ENCODE measurements around the gene PPM1D.

DNA sequence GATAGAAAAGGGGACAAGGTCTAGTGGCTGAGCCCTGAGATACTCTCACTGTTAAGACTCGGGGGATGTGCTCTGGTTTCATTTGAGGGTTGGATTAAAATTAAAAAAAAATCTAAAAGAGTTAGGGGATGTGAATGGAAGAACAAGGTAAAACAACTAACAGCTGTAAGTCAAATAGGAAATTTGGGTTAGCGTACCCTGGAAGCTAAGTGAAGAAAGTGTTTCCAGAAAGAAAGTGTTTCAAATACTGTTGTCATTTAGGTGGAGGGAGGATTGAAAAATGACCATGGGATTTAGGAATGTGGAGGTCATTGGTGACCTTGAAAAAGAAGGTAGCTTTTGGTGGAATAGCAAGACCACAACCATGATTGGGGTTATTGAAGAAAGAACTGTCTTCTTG is 37.7 kb downstream of the PPM1D start:
- TF ChIP-seq, protein P1, sequence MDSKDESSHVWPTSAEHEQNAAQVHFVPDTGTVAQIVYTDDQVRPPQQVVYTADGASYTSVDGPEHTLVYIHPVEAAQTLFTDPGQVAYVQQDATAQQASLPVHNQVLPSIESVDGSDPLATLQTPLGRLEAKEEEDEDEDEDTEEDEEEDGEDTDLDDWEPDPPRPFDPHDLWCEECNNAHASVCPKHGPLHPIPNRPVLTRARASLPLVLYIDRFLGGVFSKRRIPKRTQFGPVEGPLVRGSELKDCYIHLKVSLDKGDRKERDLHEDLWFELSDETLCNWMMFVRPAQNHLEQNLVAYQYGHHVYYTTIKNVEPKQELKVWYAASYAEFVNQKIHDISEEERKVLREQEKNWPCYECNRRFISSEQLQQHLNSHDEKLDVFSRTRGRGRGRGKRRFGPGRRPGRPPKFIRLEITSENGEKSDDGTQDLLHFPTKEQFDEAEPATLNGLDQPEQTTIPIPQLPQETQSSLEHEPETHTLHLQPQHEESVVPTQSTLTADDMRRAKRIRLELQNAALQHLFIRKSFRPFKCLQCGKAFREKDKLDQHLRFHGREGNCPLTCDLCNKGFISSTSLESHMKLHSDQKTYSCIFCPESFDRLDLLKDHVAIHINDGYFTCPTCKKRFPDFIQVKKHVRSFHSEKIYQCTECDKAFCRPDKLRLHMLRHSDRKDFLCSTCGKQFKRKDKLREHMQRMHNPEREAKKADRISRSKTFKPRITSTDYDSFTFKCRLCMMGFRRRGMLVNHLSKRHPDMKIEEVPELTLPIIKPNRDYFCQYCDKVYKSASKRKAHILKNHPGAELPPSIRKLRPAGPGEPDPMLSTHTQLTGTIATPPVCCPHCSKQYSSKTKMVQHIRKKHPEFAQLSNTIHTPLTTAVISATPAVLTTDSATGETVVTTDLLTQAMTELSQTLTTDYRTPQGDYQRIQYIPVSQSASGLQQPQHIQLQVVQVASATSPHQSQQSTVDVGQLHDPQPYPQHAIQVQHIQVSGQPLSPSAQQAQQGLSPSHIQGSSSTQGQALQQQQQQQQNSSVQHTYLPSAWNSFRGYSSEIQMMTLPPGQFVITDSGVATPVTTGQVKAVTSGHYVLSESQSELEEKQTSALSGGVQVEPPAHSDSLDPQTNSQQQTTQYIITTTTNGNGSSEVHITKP (tag by site-specific recombination; IDR thresholded peaks at IDR 0.05): no peak
- TF ChIP-seq ZNF610 (tag by site-specific recombination; IDR thresholded peaks at IDR 0.05; ENCODE audit: borderline replicate concordance) (no peak), ZEB2 (tag by site-specific recombination; IDR thresholded peaks at IDR 0.05) (no peak), REPIN1 (tag by site-specific recombination; IDR thresholded peaks at IDR 0.05; ENCODE audit: low read depth) (no peak), ZNF239 (tag by site-specific recombination; IDR thresholded peaks at IDR 0.05) (no peak), ZNF585B (tag by site-specific recombination; IDR thresholded peaks at IDR 0.05) (no peak)
- TF ChIP-seq, protein P2, sequence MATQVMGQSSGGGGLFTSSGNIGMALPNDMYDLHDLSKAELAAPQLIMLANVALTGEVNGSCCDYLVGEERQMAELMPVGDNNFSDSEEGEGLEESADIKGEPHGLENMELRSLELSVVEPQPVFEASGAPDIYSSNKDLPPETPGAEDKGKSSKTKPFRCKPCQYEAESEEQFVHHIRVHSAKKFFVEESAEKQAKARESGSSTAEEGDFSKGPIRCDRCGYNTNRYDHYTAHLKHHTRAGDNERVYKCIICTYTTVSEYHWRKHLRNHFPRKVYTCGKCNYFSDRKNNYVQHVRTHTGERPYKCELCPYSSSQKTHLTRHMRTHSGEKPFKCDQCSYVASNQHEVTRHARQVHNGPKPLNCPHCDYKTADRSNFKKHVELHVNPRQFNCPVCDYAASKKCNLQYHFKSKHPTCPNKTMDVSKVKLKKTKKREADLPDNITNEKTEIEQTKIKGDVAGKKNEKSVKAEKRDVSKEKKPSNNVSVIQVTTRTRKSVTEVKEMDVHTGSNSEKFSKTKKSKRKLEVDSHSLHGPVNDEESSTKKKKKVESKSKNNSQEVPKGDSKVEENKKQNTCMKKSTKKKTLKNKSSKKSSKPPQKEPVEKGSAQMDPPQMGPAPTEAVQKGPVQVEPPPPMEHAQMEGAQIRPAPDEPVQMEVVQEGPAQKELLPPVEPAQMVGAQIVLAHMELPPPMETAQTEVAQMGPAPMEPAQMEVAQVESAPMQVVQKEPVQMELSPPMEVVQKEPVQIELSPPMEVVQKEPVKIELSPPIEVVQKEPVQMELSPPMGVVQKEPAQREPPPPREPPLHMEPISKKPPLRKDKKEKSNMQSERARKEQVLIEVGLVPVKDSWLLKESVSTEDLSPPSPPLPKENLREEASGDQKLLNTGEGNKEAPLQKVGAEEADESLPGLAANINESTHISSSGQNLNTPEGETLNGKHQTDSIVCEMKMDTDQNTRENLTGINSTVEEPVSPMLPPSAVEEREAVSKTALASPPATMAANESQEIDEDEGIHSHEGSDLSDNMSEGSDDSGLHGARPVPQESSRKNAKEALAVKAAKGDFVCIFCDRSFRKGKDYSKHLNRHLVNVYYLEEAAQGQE (tag by site-specific recombination; IDR thresholded peaks at IDR 0.05): no peak
- TF ChIP-seq, protein P3, sequence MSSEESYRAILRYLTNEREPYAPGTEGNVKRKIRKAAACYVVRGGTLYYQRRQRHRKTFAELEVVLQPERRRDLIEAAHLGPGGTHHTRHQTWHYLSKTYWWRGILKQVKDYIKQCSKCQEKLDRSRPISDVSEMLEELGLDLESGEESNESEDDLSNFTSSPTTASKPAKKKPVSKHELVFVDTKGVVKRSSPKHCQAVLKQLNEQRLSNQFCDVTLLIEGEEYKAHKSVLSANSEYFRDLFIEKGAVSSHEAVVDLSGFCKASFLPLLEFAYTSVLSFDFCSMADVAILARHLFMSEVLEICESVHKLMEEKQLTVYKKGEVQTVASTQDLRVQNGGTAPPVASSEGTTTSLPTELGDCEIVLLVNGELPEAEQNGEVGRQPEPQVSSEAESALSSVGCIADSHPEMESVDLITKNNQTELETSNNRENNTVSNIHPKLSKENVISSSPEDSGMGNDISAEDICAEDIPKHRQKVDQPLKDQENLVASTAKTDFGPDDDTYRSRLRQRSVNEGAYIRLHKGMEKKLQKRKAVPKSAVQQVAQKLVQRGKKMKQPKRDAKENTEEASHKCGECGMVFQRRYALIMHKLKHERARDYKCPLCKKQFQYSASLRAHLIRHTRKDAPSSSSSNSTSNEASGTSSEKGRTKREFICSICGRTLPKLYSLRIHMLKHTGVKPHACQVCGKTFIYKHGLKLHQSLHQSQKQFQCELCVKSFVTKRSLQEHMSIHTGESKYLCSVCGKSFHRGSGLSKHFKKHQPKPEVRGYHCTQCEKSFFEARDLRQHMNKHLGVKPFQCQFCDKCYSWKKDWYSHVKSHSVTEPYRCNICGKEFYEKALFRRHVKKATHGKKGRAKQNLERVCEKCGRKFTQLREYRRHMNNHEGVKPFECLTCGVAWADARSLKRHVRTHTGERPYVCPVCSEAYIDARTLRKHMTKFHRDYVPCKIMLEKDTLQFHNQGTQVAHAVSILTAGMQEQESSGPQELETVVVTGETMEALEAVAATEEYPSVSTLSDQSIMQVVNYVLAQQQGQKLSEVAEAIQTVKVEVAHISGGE (tag by site-specific recombination; conservative IDR thresholded peaks at IDR 0.05; ENCODE audit: low read depth): no peak
- TF ChIP-seq, protein P4, sequence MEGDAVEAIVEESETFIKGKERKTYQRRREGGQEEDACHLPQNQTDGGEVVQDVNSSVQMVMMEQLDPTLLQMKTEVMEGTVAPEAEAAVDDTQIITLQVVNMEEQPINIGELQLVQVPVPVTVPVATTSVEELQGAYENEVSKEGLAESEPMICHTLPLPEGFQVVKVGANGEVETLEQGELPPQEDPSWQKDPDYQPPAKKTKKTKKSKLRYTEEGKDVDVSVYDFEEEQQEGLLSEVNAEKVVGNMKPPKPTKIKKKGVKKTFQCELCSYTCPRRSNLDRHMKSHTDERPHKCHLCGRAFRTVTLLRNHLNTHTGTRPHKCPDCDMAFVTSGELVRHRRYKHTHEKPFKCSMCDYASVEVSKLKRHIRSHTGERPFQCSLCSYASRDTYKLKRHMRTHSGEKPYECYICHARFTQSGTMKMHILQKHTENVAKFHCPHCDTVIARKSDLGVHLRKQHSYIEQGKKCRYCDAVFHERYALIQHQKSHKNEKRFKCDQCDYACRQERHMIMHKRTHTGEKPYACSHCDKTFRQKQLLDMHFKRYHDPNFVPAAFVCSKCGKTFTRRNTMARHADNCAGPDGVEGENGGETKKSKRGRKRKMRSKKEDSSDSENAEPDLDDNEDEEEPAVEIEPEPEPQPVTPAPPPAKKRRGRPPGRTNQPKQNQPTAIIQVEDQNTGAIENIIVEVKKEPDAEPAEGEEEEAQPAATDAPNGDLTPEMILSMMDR (tag by site-specific recombination; IDR thresholded peaks at IDR 0.05): no peak
- TF ChIP-seq, protein P5, sequence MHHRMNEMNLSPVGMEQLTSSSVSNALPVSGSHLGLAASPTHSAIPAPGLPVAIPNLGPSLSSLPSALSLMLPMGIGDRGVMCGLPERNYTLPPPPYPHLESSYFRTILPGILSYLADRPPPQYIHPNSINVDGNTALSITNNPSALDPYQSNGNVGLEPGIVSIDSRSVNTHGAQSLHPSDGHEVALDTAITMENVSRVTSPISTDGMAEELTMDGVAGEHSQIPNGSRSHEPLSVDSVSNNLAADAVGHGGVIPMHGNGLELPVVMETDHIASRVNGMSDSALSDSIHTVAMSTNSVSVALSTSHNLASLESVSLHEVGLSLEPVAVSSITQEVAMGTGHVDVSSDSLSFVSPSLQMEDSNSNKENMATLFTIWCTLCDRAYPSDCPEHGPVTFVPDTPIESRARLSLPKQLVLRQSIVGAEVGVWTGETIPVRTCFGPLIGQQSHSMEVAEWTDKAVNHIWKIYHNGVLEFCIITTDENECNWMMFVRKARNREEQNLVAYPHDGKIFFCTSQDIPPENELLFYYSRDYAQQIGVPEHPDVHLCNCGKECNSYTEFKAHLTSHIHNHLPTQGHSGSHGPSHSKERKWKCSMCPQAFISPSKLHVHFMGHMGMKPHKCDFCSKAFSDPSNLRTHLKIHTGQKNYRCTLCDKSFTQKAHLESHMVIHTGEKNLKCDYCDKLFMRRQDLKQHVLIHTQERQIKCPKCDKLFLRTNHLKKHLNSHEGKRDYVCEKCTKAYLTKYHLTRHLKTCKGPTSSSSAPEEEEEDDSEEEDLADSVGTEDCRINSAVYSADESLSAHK (tag by site-specific recombination; IDR thresholded peaks at IDR 0.05): no peak
- TF ChIP-seq, protein P6, sequence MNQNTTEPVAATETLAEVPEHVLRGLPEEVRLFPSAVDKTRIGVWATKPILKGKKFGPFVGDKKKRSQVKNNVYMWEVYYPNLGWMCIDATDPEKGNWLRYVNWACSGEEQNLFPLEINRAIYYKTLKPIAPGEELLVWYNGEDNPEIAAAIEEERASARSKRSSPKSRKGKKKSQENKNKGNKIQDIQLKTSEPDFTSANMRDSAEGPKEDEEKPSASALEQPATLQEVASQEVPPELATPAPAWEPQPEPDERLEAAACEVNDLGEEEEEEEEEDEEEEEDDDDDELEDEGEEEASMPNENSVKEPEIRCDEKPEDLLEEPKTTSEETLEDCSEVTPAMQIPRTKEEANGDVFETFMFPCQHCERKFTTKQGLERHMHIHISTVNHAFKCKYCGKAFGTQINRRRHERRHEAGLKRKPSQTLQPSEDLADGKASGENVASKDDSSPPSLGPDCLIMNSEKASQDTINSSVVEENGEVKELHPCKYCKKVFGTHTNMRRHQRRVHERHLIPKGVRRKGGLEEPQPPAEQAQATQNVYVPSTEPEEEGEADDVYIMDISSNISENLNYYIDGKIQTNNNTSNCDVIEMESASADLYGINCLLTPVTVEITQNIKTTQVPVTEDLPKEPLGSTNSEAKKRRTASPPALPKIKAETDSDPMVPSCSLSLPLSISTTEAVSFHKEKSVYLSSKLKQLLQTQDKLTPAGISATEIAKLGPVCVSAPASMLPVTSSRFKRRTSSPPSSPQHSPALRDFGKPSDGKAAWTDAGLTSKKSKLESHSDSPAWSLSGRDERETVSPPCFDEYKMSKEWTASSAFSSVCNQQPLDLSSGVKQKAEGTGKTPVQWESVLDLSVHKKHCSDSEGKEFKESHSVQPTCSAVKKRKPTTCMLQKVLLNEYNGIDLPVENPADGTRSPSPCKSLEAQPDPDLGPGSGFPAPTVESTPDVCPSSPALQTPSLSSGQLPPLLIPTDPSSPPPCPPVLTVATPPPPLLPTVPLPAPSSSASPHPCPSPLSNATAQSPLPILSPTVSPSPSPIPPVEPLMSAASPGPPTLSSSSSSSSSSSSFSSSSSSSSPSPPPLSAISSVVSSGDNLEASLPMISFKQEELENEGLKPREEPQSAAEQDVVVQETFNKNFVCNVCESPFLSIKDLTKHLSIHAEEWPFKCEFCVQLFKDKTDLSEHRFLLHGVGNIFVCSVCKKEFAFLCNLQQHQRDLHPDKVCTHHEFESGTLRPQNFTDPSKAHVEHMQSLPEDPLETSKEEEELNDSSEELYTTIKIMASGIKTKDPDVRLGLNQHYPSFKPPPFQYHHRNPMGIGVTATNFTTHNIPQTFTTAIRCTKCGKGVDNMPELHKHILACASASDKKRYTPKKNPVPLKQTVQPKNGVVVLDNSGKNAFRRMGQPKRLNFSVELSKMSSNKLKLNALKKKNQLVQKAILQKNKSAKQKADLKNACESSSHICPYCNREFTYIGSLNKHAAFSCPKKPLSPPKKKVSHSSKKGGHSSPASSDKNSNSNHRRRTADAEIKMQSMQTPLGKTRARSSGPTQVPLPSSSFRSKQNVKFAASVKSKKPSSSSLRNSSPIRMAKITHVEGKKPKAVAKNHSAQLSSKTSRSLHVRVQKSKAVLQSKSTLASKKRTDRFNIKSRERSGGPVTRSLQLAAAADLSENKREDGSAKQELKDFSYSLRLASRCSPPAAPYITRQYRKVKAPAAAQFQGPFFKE (tag by site-specific recombination; IDR thresholded peaks at IDR 0.05; ENCODE audit: borderline replicate concordance): no peak
- TF ChIP-seq, protein P7, sequence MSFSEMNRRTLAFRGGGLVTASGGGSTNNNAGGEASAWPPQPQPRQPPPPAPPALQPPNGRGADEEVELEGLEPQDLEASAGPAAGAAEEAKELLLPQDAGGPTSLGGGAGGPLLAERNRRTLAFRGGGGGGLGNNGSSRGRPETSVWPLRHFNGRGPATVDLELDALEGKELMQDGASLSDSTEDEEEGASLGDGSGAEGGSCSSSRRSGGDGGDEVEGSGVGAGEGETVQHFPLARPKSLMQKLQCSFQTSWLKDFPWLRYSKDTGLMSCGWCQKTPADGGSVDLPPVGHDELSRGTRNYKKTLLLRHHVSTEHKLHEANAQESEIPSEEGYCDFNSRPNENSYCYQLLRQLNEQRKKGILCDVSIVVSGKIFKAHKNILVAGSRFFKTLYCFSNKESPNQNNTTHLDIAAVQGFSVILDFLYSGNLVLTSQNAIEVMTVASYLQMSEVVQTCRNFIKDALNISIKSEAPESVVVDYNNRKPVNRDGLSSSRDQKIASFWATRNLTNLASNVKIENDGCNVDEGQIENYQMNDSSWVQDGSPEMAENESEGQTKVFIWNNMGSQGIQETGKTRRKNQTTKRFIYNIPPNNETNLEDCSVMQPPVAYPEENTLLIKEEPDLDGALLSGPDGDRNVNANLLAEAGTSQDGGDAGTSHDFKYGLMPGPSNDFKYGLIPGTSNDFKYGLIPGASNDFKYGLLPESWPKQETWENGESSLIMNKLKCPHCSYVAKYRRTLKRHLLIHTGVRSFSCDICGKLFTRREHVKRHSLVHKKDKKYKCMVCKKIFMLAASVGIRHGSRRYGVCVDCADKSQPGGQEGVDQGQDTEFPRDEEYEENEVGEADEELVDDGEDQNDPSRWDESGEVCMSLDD (tag by site-specific recombination; IDR thresholded peaks at IDR 0.05): no peak
- TF ChIP-seq, protein P8, sequence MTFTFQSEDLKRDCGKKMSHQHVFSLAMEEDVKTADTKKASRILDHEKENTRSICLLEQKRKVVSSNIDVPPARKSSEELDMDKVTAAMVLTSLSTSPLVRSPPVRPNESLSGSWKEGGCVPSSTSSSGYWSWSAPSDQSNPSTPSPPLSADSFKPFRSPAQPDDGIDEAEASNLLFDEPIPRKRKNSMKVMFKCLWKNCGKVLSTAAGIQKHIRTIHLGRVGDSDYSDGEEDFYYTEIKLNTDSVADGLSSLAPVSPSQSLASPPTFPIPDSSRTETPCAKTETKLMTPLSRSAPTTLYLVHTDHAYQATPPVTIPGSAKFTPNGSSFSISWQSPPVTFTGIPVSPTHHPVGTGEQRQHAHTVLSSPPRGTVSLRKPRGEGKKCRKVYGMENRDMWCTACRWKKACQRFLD (tag by site-specific recombination; IDR thresholded peaks at IDR 0.05): no peak

All from HEK293 (cell line).